PFSK-1 (cell line): ENCODE measurements around the gene TMEM72.

Experiments used
- FOXP2 ChIP-seq: optimal IDR thresholded peaks from 2 replicates; pipeline ENCODE3; 2011; ENCODE audit warnings: borderline replicate concordance, control low read depth, inconsistent platforms; ENCODE audit not compliant: insufficient read depth; ENCODE audit errors: extremely low read length, extremely low read depth
- POLR2AphosphoS5 ChIP-seq: IDR thresholded peaks from 2 replicates; pipeline ENCODE4 v1.6.1; 2012; ENCODE audit warnings: low read depth, mild to moderate bottlenecking, control low read depth, low read length, moderate library complexity
- REST ChIP-seq, 2 experiments: IDR thresholded peaks; 2 replicates each; pipeline versions ENCODE4 v1.6.1 to v1.8.0; 2011 to 2012; ENCODE audit warnings: low read depth in 2 of 2, low read length in 2 of 2, control low read depth in 1 of 2, inconsistent platforms in 1 of 2, mild to moderate bottlenecking in 1 of 2, moderate library complexity in 1 of 2; ENCODE audit not compliant: insufficient read depth in 1 of 2
- SIN3A ChIP-seq: IDR thresholded peaks from 2 replicates; pipeline ENCODE4 v1.6.1; 2012; ENCODE audit warnings: mild to moderate bottlenecking, low read length, moderate library complexity, borderline replicate concordance; ENCODE audit not compliant: insufficient read depth
- TAF1 ChIP-seq: IDR thresholded peaks from 2 replicates; pipeline ENCODE4 v1.6.1; 2012; ENCODE audit warnings: low read length, control low read depth, borderline replicate concordance; ENCODE audit not compliant: insufficient read depth

TMEM72 gene

DNA sequence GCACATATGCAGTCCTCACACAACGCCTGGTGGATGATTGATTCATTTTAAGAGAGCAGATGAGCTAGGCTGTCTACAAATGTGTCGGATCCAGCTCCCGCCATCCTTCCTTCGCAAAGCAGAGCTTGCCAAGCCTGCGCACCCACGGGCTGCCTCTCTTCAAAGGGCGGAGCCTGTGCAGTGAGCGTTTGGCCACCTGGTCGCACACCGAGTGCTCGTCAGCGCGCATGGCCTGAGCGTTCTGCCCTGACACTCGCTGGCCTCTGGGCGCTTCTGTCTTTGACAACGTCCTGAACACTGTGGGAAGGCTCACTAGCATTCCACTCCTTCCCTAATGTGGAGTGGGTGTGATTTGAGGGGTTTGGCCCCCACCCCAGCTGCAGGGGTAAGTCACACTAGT lies 47.1 kb upstream of the TMEM72 start:
- no peak for TF ChIP-seq SIN3A
- TF ChIP-seq REST (IDR thresholded peaks at IDR 0.05; ENCODE audit: insufficient read depth in 1 of 2, low read depth in 2 of 2, low read length in 2 of 2), result no peak
- TF ChIP-seq TAF1, result no peak
- no peak for TF ChIP-seq FOXP2
- TF ChIP-seq POLR2AphosphoS5, result no peak

DNA sequence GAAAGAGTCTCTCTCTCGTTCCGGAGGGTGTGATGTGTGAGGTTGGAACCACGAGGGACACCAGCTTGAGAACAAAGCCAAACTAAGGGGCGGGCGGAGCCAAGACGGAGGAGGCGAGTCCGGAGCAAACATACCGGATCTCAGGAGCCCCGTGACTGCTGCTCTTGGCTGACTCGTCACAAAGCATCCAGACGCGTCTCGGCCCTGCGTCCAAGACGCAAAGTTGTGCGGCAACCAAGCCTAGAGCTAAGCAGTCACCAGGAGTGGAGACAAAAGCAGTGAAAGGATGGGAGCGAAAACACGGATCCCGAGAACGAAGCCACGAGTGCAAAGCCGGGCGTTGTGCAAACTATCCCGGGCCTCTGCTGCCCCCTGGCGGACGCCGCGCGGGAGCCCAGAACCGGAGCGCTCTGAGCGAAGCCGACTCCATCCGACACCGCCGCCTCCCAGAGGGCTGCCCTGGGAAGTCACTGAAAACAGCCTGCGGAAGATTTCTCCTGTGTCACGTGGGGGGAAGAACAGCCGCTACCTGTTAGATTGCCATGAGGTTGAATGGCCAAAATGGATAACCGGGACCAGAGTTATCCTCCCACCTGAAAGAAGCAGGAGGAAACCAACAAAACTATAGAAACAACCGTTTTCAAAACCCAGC lies 46.4 kb upstream of the TMEM72 start:
- TF ChIP-seq FOXP2 (peak; percentile 72), SIN3A (no peak)

GRCh38 chr10:44865289-44865671 lies 45.9 kb upstream of the TMEM72 start:
- TF ChIP-seq REST (IDR thresholded peaks at IDR 0.05; ENCODE audit: insufficient read depth in 1 of 2, low read depth in 2 of 2, low read length in 2 of 2) (no peak), SIN3A (no peak), FOXP2 (no peak), TAF1 (no peak), POLR2AphosphoS5 (no peak)

DNA sequence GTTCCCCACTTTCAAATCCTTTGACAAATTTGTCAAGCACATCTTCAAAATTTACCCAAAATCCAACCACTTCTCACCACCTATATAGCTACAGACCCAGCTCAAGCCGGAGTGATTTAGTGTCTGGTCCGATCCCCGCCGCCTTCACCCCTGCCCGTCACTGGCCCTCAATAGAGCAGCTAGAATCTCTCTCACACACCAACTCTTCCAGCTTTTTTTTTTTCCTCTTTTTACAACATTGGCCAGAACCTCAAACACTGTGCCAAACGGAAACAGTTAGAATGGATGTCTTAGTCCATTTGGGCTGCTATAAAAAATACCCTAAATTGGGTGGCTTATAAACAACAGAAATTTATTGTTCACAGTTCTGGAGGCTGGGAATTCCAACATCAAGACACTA lies 41.1 kb upstream of the TMEM72 start:
- no peak for TF ChIP-seq FOXP2
- TF ChIP-seq TAF1, result no peak
- no peak for TF ChIP-seq REST (IDR thresholded peaks at IDR 0.05; ENCODE audit: insufficient read depth in 1 of 2, low read depth in 2 of 2, low read length in 2 of 2)
- TF ChIP-seq POLR2AphosphoS5, result no peak
- TF ChIP-seq SIN3A, result no peak

- TF ChIP-seq POLR2AphosphoS5 (no peak), SIN3A (no peak), TAF1 (no peak), REST (IDR thresholded peaks at IDR 0.05; ENCODE audit: insufficient read depth in 1 of 2, low read depth in 2 of 2, low read length in 2 of 2) (no peak), FOXP2 (no peak)
These were observed 38.0 kb upstream of the TMEM72 start for GRCh38 chr10:44873160-44873559.
